DMS79 (cell line): ENCODE results near the gene IGSF21.

Experiments used
- DNase-seq: peaks from one replicate; lab custom pipeline; 2025; lab: John Stamatoyannopoulos, UW

Gene IGSF21

GRCh38 chr1:18229625-18230024 lies 122.0 kb downstream of the IGSF21 start:
- no peak for DNase-seq

- DNase-seq, result no peak
Observed at GRCh38 chr1:18230321-18230720, 122.7 kb downstream of the IGSF21 start.

GRCh38 chr1:18230840-18231239 lies 123.2 kb downstream of the IGSF21 start:
- DNase-seq, result no peak

- no peak for DNase-seq
Observed at GRCh38 chr1:18232052-18232451, 124.5 kb downstream of the IGSF21 start.

- no peak for DNase-seq
Observed at GRCh38 chr1:18233176-18233864, 125.7 kb downstream of the IGSF21 start.

- no peak for DNase-seq
Observed at GRCh38 chr1:18234790-18235242, 127.2 kb downstream of the IGSF21 start.

- DNase-seq, result peak; percentile 14
Observed at GRCh38 chr1:18237371-18237770, 129.8 kb downstream of the IGSF21 start.

GRCh38 chr1:18238190-18238589 lies 130.6 kb downstream of the IGSF21 start:
- no peak for DNase-seq

- DNase-seq, result peak; percentile 87
Observed at GRCh38 chr1:18239671-18240070, 132.1 kb downstream of the IGSF21 start.

- DNase-seq, result no peak
Observed at GRCh38 chr1:18240906-18241305, 133.3 kb downstream of the IGSF21 start.

- no peak for DNase-seq
Observed at GRCh38 chr1:18241891-18242290, 134.3 kb downstream of the IGSF21 start.

- no peak for DNase-seq
Observed at GRCh38 chr1:18243503-18244175, 136.0 kb downstream of the IGSF21 start.

- DNase-seq, result no peak
Observed at GRCh38 chr1:18244762-18245161, 137.2 kb downstream of the IGSF21 start.

- no peak for DNase-seq
Observed at GRCh38 chr1:18245647-18246046, 138.0 kb downstream of the IGSF21 start.

GRCh38 chr1:18246543-18246942 lies 138.9 kb downstream of the IGSF21 start:
- no peak for DNase-seq

GRCh38 chr1:18247151-18247550 lies 139.6 kb downstream of the IGSF21 start:
- DNase-seq, result no peak

GRCh38 chr1:18249631-18250030 lies 142.0 kb downstream of the IGSF21 start:
- no peak for DNase-seq

GRCh38 chr1:18253093-18253492 lies 145.5 kb downstream of the IGSF21 start:
- DNase-seq, result no peak

- no peak for DNase-seq
Observed at GRCh38 chr1:18256282-18257235, 149.0 kb downstream of the IGSF21 start.

- DNase-seq, result no peak
Observed at GRCh38 chr1:18257778-18258177, 150.2 kb downstream of the IGSF21 start.

GRCh38 chr1:18261891-18262290 lies 154.3 kb downstream of the IGSF21 start:
- no peak for DNase-seq

GRCh38 chr1:18262726-18263125 lies 155.1 kb downstream of the IGSF21 start:
- DNase-seq, result no peak
